Superior temporal gyrus (tissue), 1 donor: ENCODE results near the gene GSTM4.

Source experiments
- DNase-seq: peaks from one replicate; pipeline ENCODE4 v3.0.0-alpha.2; 2016; ENCODE audit errors: extremely low spot score

GSTM4 gene

DNA sequence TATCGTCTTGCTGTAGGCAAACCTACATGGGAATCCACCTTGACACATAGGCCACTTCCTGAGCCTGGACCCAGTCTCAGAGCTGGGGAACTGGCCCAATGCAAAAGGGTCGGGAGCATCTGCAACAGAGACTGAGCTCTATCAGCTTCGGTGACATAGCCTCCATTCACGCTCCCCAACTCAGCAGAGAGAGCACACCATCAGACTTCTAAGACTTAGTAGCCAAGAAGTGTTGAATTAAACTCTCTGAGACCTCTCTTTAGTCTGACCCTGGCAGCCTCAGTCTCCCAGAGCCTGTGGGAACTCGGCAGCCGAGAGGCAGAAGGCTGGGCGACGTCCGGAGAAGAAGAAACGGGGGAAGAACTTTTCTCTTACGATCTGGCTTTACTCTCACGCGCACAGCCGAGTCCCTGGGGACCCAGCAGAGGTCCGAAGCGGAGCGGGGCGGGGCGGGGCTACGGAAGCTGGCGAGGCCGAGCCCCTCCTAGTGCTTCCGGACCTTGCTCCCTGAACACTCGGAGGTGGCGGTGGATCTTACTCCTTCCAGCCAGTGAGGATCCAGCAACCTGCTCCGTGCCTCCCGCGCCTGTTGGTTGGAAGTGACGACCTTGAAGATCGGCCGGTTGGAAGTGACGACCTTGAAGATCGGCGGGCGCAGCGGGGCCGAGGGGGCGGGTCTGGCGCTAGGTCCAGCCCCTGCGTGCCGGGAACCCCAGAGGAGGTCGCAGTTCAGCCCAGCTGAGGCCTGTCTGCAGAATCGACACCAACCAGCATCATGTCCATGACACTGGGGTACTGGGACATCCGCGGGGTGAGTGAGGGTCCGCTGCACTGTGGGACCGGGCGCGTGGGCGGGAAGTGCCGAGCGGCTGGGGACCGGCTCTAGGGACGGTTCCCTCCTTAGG, at the start of gene GSTM4:
Gene GSTM4 (plus strand): TSS at position 485 of the 905 bp plus-strand sequence. CDS start 291 bp downstream, at position 776.
- DNase-seq = peak; percentile 66

DNA sequence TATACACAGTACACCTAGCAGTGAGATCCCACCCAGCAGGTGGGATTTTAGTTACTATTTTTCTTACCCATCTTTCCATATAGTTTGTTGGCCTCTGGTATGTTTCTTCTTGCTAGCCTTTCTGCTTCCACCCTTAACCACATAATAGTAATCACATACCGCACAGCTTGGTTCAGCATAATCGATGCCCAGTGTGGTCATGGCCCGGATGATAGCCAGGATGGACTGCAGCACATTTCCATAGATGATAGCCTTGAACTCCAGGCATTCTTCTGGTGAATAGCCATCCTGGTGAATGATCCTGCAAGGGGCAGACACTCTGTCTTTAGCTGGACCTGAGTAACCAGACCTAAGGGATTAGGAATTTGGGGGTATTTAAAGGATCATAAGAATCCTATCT, 46.0 kb upstream of the GSTM4 start:
- no peak for DNase-seq

DNA sequence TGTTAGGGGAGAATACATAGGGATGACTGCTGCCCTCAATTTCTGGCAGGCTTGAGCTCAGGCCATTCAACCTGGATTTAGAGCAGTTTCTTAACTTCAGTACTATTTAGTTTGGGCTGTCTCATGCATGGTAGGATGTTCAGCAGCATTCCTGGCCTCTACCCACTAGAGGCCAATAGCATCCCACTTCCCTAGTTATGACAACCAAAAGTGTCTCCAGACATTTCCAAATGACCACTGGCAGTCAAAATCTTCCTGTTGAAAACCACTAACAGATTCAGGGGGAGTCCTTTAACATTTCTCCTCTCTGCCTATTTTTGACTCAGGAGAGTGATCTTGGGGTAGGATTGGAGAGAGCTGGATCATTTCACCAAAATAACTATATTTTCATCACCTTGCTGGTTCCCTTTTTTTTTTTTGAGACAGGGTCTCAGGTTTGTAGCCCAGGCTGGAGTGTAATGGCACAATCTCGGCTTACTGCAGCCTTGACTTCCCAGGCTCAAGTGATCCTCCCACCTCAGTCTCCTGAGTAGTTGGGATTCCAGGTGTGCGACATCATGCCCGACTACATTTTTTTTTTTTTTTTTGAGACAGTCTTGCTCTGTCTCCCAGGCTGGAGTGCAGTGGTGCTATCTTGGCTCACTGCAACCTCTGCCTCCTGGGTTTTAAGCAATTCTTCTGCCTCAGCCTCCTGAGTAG, 45.1 kb upstream of the GSTM4 start:
- DNase-seq = no peak

DNA sequence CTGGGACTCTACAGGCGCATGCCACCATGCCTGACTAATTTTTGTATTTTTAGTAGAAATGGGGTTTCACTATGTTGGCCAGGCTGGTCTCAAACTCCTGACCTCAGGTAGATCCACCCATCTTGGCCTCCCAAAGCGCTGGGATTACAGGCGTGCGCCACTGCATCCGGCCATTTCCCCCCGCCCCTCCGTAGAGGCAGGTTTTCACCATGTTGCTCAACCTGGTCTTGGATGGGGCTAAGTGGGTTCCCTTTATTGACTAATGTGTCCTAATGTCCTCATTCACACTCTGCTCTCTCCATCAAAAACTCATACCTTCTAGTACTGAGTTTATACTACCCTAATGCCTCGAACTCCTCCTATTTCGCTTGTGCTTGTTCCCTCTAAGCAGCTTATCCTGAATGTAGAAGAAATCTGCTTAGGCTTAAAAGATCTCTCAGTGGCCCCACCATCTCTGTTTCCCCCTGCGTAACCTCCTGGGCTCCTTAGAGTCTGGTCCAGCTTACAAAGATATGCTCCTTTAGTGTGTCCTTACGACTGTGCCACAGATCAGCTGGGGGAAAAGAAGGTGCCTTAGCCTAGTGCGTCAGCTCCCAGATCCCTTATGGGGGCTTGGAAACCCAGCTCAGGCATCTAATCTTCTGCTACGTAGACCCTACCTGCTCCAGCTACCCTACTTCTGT, 44.5 kb upstream of the GSTM4 start:
- DNase-seq = no peak

DNA sequence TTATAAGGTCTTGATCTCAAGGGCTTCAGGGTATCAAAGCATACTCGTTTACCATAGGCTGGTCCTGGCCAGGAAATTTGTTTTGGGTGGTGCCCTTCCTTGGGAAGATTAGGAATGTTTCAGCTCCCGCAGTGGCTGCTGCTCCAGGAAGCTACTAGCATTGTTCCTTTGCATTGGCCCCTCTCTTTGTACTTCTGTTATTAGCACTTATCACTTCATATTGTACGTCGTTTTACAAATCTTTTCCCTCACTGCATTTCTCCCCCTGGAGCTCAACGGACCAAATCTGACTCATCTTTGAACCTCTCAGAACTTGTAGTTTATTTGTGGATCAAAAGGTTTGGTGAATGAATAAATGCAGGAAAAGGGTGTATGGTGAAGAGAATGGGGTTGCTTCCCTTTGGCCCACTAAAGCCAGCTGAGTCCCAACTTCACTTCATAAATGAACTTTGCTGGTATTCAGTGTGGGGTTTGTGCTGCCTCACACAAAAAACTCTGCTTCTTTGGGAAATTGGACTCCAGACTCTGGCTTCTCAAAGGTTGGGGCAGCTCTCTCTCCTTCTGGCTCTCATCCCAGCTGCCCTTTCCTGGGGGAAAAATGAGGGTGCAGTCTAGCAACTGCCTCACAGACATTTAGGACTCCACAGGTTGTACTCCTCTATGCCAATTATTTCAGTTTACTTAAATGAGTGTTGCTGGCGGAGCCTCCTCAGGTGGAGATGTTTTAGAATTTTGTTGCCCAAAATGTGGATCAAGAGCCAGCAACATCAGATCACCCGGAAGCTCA, 42.3 kb upstream of the GSTM4 start:
- DNase-seq = no peak

DNA sequence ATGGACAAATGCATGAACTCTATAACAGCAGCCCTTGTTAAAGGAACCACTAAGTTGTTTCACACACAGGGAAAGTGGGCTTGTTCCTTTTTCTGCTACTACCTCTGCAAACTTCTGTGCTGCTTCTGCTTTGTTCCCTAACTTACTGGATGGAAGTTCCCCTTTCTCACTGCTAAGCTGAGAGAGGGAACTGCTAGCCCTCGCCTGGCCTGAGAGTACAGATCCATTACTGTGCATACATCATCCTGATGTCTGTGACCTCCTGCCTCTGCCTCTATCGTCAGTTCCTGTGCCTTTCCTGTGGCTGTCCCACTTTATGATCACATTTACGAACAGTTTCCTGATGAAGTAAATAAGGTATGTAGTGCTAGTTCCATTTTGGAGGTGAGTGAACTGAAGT, 40.0 kb upstream of the GSTM4 start:
- DNase-seq = no peak

DNA sequence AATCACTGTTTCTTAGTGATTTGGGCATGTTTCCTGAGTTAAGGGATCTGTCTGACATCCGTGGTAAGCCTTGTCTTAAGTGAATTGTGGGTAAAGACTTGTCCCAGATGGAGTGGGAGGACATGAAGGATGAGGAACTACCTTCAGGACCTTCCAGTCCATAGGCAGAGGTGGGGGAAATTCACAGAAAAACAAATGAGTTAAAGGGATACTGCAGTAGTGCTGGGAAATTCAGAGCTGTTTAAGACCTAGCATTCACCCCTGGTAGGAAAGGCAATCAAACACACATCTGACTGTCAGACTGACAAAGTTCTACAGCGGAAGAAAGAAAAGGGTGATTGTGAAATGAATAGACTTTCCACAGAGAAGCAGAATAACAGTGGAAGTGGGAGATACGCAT, 39.5 kb upstream of the GSTM4 start:
- no peak for DNase-seq

DNA sequence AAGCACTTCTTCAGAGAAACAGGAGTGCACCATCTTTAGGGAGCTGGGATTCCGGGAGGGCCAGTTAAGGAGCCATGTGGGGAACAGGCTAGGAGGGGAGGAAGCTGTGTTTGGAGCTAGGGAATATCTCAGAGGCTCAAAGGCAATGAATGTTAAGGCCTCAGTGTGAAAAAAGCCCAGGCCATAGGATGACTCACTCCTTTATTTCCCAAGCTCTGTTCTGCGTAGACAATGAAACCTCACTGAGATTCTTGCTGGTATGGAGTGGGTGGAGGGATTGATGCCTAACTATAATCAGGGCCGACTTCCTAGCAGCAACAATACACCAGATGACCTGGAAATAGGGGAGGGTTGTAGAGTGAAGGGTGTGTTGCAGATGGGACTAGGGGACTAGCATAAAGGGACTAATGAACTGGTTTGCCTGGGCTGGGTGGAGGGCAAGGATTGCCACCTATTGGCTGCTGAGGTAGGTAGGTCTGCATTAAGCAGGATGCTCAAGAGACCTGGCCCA, 38.6 kb upstream of the GSTM4 start:
- DNase-seq = no peak

DNA sequence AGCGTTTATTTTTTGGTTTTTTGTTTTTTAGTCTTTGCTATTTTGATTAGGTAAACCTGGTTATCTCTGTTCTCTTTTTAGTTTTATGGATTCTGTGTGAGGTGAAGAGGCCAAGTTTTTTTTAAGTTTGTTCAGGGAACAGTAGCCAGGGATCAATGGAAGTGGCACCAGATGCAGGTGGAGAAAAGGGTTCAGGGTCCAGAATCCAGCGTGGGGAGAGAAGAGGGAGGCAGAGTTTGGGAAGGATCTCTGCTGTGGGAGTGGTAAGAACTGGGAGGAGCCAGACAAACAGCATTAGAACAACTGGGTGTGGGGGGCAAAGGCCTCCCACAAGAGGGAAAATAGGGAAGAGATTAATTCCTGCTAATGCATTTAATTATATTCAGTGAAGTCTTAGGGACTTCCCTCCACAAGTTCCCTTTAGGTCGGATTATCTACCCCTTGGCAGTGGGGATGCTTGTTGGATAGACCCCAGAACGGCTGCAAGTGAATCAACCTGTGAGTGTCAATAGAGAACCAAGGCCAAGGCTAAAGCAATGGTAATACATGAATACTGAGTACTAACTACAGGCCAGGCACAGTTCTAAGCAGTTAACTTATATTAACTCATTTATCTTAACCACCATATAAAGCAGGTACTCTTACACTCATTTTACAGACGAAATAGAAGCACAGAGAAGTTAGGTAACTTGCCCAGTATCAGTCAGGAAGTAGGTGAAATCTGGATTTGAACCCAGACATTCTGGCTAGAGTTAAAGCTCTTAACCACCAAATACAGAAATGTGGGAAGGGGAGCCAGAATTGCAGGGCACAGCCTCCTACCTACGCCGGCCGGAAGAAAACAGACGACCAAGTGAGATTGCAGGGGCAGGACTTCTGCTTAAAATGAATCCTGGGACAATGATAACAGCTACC, 37.0 kb upstream of the GSTM4 start:
- no peak for DNase-seq

DNA sequence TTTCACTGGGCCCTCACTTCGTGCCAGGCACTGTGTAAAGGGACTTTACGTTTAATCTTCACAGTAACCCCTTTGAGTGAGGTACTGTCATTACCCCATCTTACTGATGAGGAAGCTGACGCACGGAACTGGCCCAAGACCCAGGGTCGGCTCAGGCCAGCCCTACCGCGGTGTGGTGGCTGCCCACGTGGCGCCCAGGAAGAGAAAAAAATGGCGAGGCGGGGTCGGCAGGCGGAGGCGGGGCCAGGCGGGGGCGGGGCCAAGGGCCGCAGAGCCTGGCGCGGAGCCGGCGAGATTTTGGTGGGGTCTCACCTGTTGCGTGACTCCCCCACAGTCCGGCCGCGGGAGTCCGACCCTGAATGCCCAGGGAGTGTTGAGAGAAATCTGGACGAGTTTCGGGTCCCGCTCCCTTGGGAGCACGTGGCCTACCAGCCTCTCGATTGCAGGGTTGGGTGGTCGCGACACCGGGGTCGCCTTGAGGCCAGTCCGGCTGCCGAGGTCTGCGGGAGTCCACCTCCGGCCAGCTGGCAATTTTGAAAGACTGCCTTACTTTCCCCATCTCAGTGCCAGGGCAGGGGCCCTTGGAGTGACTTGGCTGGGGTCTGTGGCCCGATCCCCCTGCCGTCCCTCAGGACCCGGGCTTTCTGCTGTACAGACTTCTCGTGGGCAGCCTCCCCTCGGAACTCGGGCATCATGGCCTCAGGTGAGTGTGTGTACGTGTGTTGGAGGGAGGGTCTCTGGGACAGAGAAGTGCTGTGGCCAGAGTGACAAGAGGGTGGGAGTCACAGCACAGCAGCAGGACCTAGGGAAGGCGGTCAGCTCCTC, 36.1 kb upstream of the GSTM4 start, which contains the start of the genes AMPD2 and GNAT2:
Gene AMPD2 (plus strand): TSS at position 262 of the 825 bp plus-strand sequence. CDS start 1,339 bp downstream, outside the sequence.
Gene GNAT2 (minus strand): TSS at position 41 of the 825 bp plus-strand sequence. CDS start 6,746 bp downstream, outside the sequence.
- DNase-seq = no peak

DNA sequence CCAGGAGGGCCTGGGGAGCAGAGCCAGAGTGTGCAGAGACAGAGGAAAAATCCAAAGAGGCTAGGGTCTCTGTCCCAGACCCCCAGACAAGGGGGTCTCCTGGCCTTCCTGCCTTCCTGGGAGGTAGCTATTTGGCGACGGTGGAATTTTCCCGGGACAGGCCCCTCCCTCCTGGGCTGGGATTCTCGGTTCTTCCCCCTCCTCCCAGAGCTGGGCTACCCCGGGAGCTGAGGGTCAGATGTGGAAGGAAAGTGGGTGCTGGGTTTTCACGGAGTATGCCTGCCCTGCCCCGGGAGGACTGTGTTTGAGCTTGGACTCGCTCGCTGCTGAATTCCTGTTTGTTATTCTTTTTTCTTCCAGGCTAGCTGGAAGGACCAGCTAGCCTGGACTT, 35.5 kb upstream of the GSTM4 start:
- DNase-seq = peak; percentile 37

DNA sequence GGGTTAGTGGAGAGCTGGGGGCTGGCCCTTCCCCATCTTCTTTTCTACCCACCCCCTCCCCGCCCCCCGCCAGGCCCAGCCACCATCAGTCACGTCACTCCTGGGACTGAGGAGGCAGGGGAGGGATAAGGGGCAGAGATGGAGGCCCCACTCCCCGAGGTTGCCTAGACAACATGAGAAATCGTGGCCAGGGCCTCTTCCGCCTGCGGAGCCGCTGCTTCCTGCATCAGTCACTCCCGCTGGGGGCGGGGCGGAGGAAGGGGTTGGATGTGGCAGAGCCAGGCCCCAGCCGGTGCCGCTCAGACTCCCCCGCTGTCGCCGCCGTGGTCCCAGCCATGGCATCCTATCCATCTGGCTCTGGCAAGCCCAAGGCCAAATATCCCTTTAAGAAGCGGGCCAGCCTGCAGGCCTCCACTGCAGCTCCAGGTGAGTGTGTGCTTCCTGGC, 35.0 kb upstream of the GSTM4 start:
- DNase-seq = peak; percentile 89

DNA sequence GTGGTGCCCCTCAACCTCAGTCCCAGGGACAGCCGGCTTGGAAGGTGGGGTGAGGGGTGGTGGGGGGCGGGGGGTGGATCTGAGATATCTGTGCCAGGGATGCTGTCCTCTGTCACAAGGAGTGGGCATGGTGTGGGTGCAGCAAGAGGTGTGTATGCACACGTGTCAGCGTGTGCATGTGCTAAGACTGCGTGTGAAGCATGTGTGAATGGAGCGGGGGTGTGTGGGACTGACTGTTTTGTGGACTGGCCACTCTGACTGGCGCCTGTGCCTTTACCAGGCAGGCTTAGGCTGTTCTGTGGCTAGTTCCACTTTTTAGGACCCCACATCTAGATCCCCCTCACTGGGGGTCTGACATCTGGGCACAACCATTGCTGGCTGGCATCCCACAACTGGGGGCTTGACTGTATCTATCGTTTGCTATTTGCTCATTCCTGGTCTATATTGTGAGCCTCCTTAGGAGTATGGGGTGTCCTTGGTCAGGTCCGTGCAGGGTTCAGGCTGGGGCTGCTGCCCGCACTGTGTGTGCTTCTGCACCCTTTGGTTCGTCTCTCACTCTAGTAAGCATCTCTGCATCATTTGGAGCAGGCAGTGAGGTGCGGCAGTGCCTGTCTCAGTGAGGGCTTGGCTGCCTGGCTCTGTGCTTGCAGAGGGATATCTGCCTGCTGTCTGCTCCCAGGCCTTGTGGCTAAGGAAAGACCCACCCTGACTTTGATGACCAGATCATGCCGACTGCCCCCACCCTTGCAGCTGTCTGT, 34.3 kb upstream of the GSTM4 start:
- DNase-seq = no peak

DNA sequence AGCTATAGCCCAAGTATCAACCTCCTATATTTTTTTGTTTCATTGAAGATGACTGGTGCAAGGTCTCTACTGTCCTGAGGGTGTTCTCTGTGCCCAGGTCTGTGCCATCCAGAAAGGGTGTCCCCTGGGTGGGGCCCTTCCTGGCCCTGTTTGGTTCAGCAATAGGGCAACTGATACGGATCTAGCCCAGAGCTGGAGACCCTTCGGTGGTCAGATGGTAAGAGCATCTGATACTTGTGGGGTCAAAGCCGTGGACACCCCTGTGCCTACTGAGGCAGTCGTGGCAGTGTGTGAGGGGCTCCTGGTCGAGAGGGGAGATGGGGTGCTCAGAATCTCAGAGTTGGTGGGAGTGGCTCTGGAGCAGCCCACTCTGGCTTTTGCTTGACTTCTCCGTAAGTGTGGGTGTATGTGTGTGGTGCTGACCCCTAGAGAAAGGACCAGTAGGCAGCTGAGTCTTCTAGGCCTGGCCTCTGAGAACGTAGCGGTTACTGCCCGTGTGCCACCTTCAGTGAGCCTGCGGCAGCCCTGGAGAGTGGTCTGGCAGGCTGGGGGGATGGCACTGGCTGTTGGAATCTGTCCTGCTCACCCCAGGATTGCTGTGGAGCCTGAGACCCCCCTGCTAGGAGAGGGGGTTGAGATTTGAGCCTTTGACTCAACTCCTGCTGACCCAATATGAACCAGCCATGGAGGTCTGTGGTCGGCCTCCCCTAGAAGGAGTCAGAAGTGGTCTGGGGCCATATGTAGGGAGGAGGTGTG, 33.6 kb upstream of the GSTM4 start:
- no peak for DNase-seq

DNA sequence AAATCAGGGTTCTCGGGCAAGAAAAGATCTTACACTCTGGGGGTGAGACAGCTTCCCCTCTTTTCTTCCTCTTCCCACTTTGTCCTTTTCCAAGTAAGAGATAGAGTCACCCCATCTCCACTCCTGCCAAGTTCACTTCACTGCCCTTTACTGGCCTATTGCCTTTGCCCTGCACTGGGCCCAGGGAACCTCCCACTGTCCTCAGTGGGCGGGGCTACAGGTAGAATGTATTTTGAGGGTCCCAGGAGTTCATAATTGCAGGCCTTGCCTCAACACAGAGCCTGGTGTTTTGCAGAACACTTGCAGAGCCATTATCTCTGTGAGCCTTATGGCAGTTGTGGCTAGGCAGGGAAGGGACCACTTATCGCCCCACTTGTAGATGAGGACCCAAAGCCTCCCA, 33.0 kb upstream of the GSTM4 start:
- DNase-seq = no peak

DNA sequence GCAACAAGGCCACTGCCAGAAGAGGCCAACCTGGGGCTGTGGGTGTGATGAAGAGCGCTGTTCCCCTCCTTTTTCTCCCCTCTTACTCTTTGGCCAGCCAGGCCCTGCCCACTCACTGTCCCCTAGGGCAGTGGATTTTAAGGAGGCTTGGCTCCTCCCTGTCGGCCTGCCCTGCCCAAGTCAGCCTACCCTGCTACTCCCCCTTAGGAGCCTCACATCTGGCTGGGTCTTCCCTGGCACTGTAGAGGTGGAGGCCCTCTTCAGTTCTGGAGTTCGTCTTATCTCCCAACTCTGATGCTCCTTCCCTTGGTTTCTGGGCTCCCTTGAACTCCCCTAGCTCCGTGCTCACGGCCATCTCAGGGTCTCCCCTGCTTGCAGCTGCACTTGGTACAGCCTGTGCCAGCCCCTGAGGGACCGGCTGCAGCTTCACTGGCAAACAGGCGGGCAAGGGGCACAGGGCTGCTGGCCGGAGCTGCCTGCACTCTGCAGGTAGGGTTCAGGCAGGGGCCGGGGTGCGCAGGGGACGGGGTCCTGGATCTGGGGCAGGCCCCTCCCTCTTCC, 32.2 kb upstream of the GSTM4 start:
- peak; percentile 37 for DNase-seq
